ENCODE data around the gene SH3D19.

Gene SH3D19

GRCh38 chr4:151227731-151228130 is 97.7 kb downstream of the SH3D19 start:
- no peak for DNase-seq

- no peak for DNase-seq
These were observed 98.2 kb downstream of the SH3D19 start for GRCh38 chr4:151227172-151227571.

- DNase-seq = no peak
These were observed 99.1 kb downstream of the SH3D19 start for GRCh38 chr4:151226004-151226932.

GRCh38 chr4:151223465-151223864 is 101.9 kb downstream of the SH3D19 start:
- no peak for DNase-seq

GRCh38 chr4:151219948-151220347 is 105.5 kb downstream of the SH3D19 start:
- no peak for DNase-seq

GRCh38 chr4:151219091-151219490 is 106.3 kb downstream of the SH3D19 start:
- DNase-seq = no peak

GRCh38 chr4:151218343-151218742 is 107.1 kb downstream of the SH3D19 start:
- no peak for DNase-seq

GRCh38 chr4:151217326-151217725 is 108.1 kb downstream of the SH3D19 start:
- no peak for DNase-seq

GRCh38 chr4:151215295-151215694 is 110.1 kb downstream of the SH3D19 start:
- DNase-seq = no peak

- DNase-seq = no peak
These were observed 117.5 kb downstream of the SH3D19 start for GRCh38 chr4:151207868-151208267.

- no peak for DNase-seq
These were observed 118.2 kb downstream of the SH3D19 start for GRCh38 chr4:151207186-151207585.

- DNase-seq = no peak
These were observed 119.0 kb downstream of the SH3D19 start for GRCh38 chr4:151206241-151207005.

- no peak for DNase-seq
These were observed 119.7 kb downstream of the SH3D19 start for GRCh38 chr4:151205722-151206121.

GRCh38 chr4:151204925-151205524 is 120.4 kb downstream of the SH3D19 start:
- DNase-seq = no peak

GRCh38 chr4:151202851-151203455 is 122.5 kb downstream of the SH3D19 start:
- no peak for DNase-seq

GRCh38 chr4:151202381-151202780 is 123.0 kb downstream of the SH3D19 start:
- DNase-seq = no peak

- no peak for DNase-seq
These were observed 125.8 kb downstream of the SH3D19 start for GRCh38 chr4:151199319-151200190.

GRCh38 chr4:151198748-151199147 is 126.7 kb downstream of the SH3D19 start:
- DNase-seq = no peak

GRCh38 chr4:151197247-151197646 is 128.2 kb downstream of the SH3D19 start:
- no peak for DNase-seq

GRCh38 chr4:151195801-151196200 is 129.6 kb downstream of the SH3D19 start:
- no peak for DNase-seq

- DNase-seq = no peak
These were observed 132.0 kb downstream of the SH3D19 start for GRCh38 chr4:151193414-151193813.

All from DMS79 (cell line).